Right lobe of liver (tissue), 6 donors: Measurements from ENCODE around the gene PIM2. TPM values are rescaled to one million over a fixed set of nuclear protein-coding genes. Genes with fewer than 3 reads are reported as not detected.
A peak's percentile ranks its signal among the peaks of the same experiment; 100 is the strongest.

Experiments
- ATAC-seq, 4 donors: fragments of 200-7000 bp; cut with Tn5 transposase; one replicate each; pipeline ENCODE4 v1.9.1; 2020; ENCODE audit warnings: mild to moderate bottlenecking in 4 of 4, moderate library complexity in 4 of 4
- DNase-seq, 3 donors: peaks; one replicate each; pipeline ENCODE4 v3.0.0-alpha.2; 2020
- H3K27ac ChIP-seq, 3 donors: fragments of 200-600 bp; one replicate each; pipeline ENCODE4 v1.8.0; 2022
- H3K27me3 ChIP-seq, 2 donors: fragments of 200-600 bp; one replicate each; pipeline ENCODE4 v1.8.0; 2022
- H3K36me3 ChIP-seq, 4 donors: fragments of 200-600 bp; sonication (generic) in 1 of 4; one replicate each; pipeline versions ENCODE4 v1.5.1 to v1.8.0; 2017 to 2022; ENCODE audit warnings: control low read depth in 1 of 4
- H3K4me1 ChIP-seq, 4 donors: fragments of 200-600 bp; sonication (generic) in 1 of 4; one replicate each; pipeline versions ENCODE4 v1.5.1 to v1.8.0; 2017 to 2022; ENCODE audit warnings: control low read depth in 1 of 4
- H3K4me3 ChIP-seq, 3 donors: fragments of 200-600 bp; one replicate each; pipeline ENCODE4 v1.8.0; 2022
- H3K9me3 ChIP-seq, 4 donors: fragments of 200-600 bp; sonication (generic) in 1 of 4; one replicate each; pipeline versions ENCODE4 v1.5.1 to v1.8.0; 2017 to 2022; ENCODE audit warnings: control low read depth in 1 of 4
- CTCF ChIP-seq, 4 donors: fragments of 200-600 bp in 3 of 4; fragments of 450-650 bp in 1 of 4; IDR thresholded peaks; one replicate each; pipeline versions ENCODE4 v1.5.1 to v1.8.0; 2016 to 2022; ENCODE audit warnings: antibody characterized with exemption in 4 of 4, mild to moderate bottlenecking in 2 of 4
- POLR2A ChIP-seq: fragments of 450-650 bp; IDR thresholded peaks from one replicate; pipeline ENCODE4 v1.6.1; 2017; ENCODE audit warnings: antibody characterized with exemption, mild to moderate bottlenecking
- WGBS: methylation state at CpG from one replicate; pipeline ENCODE4 v1.1.6; 2018; ENCODE audit warnings: low coverage, low lambda C conversion rate; ENCODE audit not compliant: insufficient coverage; ENCODE audit errors: missing lambda C conversion rate; 5-methylcytosine and 5-hydroxymethylcytosine counted together
- intact Hi-C, 2 donors: fragments of 100-400 bp; cut with DNase I; formaldehyde crosslinking; loops; one replicate each; pipeline versions ENCODE4 v1.11.2 to v1.14.1; 2022
- total RNA-seq, 6 experiments: library from RNA; depleted of rRNA in 2 of 6; stranded (reverse); fragments of >200 nt in 2 of 6; fragmentation: NEBNext Ultra II Directional in 3 of 6; extraction: Animal tissue kit (Norgen Biotek cat#: 25700) in 3 of 6; gene quantifications; one replicate each; pipeline versions ENCODE4 v1.1.0 to v1.2.4, GENCODE V29; 2016 to 2023
- donor health status: DM: no; HTN: yes; CAD: no.
- donor health status: DM: no; HTN: no; CAD: no.
- donor health status: DM: no; HTN: no; CAD: no.
- donor health status: DM: no; HTN: yes; CAD: no.
- donor health status: DM: no; HTN: yes; CAD: no.

PIM2 gene
- total RNA-seq, 6 experiments from 2014 or later = 1.7 to 8.8 (median 6.8) TPM

DNA sequence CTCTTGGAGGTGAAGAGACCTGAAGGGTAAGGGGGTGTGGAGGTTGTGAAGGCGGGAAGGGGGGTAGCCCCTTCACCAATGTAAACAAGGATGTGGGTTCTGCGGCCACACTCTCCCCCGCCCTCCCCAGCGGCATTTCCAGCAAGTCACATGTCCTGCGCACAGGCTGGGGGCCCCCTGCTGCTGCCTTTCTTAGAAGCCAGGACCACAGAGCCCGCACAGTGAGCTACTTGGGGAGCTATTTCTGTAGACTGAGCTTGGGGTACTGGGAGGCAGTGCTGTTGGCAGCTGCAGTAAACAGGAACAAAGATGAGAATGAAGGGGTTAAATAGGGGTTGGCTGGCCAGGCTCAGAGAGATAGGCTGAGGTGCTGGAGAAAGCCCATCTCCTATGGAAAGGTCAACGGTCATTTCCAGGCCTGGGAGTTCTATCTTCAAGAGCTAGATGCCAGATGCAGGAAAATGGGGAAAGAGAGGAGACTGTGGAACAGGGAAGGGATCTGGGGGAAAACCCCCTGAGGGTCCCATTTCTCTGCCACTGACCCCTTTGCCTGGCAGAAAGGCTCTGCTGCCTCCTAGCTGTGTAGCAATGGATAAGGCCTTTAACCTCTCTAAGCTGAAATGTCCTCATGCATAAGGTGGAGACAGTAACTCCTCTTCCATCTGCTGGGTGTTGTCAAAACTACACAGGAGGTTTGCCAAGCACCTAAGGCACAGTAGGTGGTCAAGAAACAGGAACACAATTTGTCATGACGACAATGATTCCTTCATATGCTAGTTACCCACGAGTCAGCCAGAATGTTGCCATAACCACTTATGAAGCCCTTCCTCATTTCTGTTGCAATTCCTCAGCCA is 18.5 kb upstream of the PIM2 start:
- H3K4me1 ChIP-seq = no peaks in the 10 kb centered on the region
- TF ChIP-seq CTCF (IDR thresholded peaks at IDR 0.05) (peak in 2 of 4 donors; percentile 9 to 11), POLR2A (no peak)
- DNase-seq = peak in 2 of 3 donors; percentile 58 to 71

DNA sequence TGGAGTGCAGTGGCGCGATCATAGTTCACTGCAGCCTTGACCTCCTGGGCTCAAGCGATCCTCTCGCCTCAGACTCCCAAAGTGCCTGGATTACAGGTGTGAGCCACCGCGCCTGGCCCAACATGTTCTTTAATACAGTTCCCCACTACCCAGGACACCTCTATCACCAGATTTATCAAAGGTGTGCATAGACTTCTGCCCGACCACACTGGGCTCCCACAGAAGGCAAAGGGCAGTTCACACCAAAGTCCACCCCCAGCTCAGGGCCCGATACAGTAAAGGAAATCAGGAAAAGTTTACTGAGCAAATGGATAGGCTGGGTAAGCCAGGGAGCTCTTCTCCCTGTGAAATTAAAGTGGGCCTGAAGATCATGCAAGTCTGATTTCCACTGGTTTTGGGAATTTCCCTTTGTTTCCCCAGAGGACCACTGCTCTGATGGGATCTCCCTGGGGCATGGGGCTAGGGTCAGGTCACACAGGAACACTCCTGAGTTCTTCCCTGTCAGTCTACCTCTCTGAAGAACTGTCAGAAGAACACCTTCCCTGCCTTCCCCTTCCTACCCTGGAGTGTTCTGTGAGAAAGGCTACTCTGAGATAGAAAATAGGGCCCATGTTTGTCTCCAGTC is 17.7 kb upstream of the PIM2 start:
- no peaks in the 10 kb centered on the region for H3K27me3 ChIP-seq
- H3K4me3 ChIP-seq = no peak overlapping the region
- no peak for TF ChIP-seq POLR2A
- no peak for TF ChIP-seq CTCF (IDR thresholded peaks at IDR 0.05)
- ATAC-seq = no peak
- H3K36me3 ChIP-seq = peaks cover 0 to 18% (median 0%) of the 10 kb centered on the region in 4 donors
- intact Hi-C loops = no loop called here
- no peak for DNase-seq
- 69% methylated on average over 6 of the region's 8 CpGs for WGBS
- H3K27ac ChIP-seq = peak overlapping the region in 1 of 3 donors; percentile 8
- H3K9me3 ChIP-seq = no peaks in the 10 kb centered on the region
- H3K4me1 ChIP-seq = no peaks in the 10 kb centered on the region

More for the DNA sequence above, 18.5 kb upstream of the PIM2 start:
- Histone ChIP-seq H3K27ac (peak overlapping the region in 1 of 3 donors; percentile 4), H3K36me3 (peaks cover 0 to 18% (median 0%) of the 10 kb centered on the region in 4 donors), H3K27me3 (no peaks in the 10 kb centered on the region), H3K4me3 (no peak overlapping the region), H3K9me3 (no peaks in the 10 kb centered on the region)
- peak; percentile 39 to 67 (median 50) for ATAC-seq
- intact Hi-C loops = no loop called here
- WGBS = 27% methylated on average over 2 of the region's 9 CpGs

- Histone ChIP-seq H3K36me3 (peaks cover 0 to 18% (median 0%) of the 10 kb centered on the region in 4 donors), H3K4me3 (no peak overlapping the region), H3K4me1 (no peaks in the 10 kb centered on the region), H3K27ac (no peak overlapping the region), H3K9me3 (no peaks in the 10 kb centered on the region), H3K27me3 (no peaks in the 10 kb centered on the region)
- ATAC-seq = no peak
- intact Hi-C loops = no loop called here
- no peak for TF ChIP-seq POLR2A
- no peak for TF ChIP-seq CTCF (IDR thresholded peaks at IDR 0.05)
- WGBS = 67% methylated on average over 1 of the region's 1 CpG
- DNase-seq = no peak
These were observed 16.5 kb upstream of the PIM2 start for GRCh38 chrX:48935301-48935670.

GRCh38 chrX:48934581-48935300 is 15.9 kb upstream of the PIM2 start:
- WGBS = 63% methylated on average over 5 of the region's 7 CpGs
- H3K27me3 ChIP-seq = no peaks in the 10 kb centered on the region
- no peaks in the 10 kb centered on the region for H3K9me3 ChIP-seq
- TF ChIP-seq POLR2A (no peak), CTCF (IDR thresholded peaks at IDR 0.05) (no peak)
- no peak overlapping the region for H3K4me3 ChIP-seq
- intact Hi-C loops = no loop called here
- ATAC-seq = no peak
- no peaks in the 10 kb centered on the region for H3K4me1 ChIP-seq
- peaks cover 0 to 18% (median under 1%) of the 10 kb centered on the region in 4 donors for H3K36me3 ChIP-seq
- H3K27ac ChIP-seq = no peak overlapping the region
- DNase-seq = no peak
